ENCODE data around the gene HSPG2.
A peak's percentile ranks its signal among the peaks of the same experiment; 100 is the strongest.
"Not testable (repeated sequence)": the region's sequence is repeated elsewhere in the genome, so short reads cannot be mapped to it uniquely, and the experiment has no call there.

HSPG2 gene

GRCh38 chr1:21955501-21956281 lies 18.6 kb upstream of the HSPG2 start:
- no peak for DNase-seq

GRCh38 chr1:21955058-21955457 lies 17.9 kb upstream of the HSPG2 start:
- DNase-seq = no peak

- no peak for DNase-seq
These were observed 15.8 kb upstream of the HSPG2 start for GRCh38 chr1:21952786-21953520.

GRCh38 chr1:21951226-21951870 lies 14.2 kb upstream of the HSPG2 start:
- no peak for DNase-seq

GRCh38 chr1:21950734-21951133 lies 13.6 kb upstream of the HSPG2 start:
- no peak for DNase-seq

- no peak for DNase-seq
These were observed 9.9 kb upstream of the HSPG2 start for GRCh38 chr1:21946836-21947587.

- no peak for DNase-seq
These were observed 7.6 kb upstream of the HSPG2 start for GRCh38 chr1:21944733-21945073.

- DNase-seq = not testable (repeated sequence)
These were observed 6.0 kb upstream of the HSPG2 start for GRCh38 chr1:21942959-21943640.

- DNase-seq = no peak
These were observed 5.4 kb upstream of the HSPG2 start for GRCh38 chr1:21942464-21942863.

- DNase-seq = no peak
These were observed 4.3 kb upstream of the HSPG2 start for GRCh38 chr1:21941370-21941769.

- no peak for DNase-seq
These were observed 3.4 kb upstream of the HSPG2 start for GRCh38 chr1:21940492-21940891.

GRCh38 chr1:21939650-21940374 lies 2.7 kb upstream of the HSPG2 start:
- no peak for DNase-seq

- DNase-seq = no peak
These were observed 1.8 kb upstream of the HSPG2 start for GRCh38 chr1:21938732-21939538.

GRCh38 chr1:21937372-21938121 lies 437 bp upstream of the HSPG2 start:
- peak; percentile 37 for DNase-seq

GRCh38 chr1:21936366-21937031 lies 611 bp downstream of the HSPG2 start:
- no peak for DNase-seq

GRCh38 chr1:21935891-21936365 lies 1.2 kb downstream of the HSPG2 start:
- no peak for DNase-seq

- DNase-seq = no peak
These were observed 1.7 kb downstream of the HSPG2 start for GRCh38 chr1:21935393-21935804.

GRCh38 chr1:21933397-21934248 lies 3.5 kb downstream of the HSPG2 start:
- DNase-seq = no peak

- no peak for DNase-seq
These were observed 5.0 kb downstream of the HSPG2 start for GRCh38 chr1:21932127-21932526.

Measured in NCI-H1694 treated with DMSO at 0.1 percent for 48 hours (cell line).